Measurements from ENCODE around the gene PACS2. TPM values are rescaled to one million over a fixed set of nuclear protein-coding genes. Genes with fewer than 3 reads are reported as not detected.
"Not testable (repeated sequence)": the region's sequence is repeated elsewhere in the genome, so short reads cannot be mapped to it uniquely, and the experiment has no call there.

Gene PACS2
- total and polyA plus RNA-seq, 3 donors from 2014 or later, result 99.2 to 174 (median 167) TPM

DNA sequence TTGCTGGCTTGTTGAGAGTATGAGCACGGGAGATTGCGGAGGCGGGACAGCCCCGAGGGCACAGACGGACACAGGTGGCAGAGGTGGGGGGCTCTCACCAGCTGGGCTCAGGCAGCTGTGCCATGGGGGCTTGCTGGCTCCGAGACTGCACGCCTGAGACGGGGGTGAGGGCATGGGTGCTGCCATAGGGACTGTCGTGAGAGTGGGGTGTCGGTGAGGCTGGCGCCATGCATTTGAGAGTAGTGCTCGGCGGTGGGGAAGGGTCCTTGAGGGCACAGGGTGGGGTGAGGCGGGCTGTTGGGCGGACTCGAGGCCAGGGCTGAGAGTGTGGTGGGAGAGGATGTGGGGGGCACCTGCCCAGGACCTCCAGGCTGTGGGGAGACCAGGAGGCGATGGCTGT lies 43.1 kb downstream of the PACS2 start:
- intact Hi-C loops (cut with DNase I; ENCODE audit: low total_unique reads), result loop anchor here (10.0 kb wide), 1 partner anchor 263 kb away; no protein-coding TSS in a partner anchor
- Histone ChIP-seq H3K9me3 (no peaks in the 10 kb centered on the region), H3K4me3 (no peak overlapping the region), H3K27me3 (no peaks in the 10 kb centered on the region), H3K27ac (no peak overlapping the region), H3K4me1 (no peaks in the 10 kb centered on the region), H3K36me3 (ENCODE audit: low read depth, missing control alignments) (no peaks in the 10 kb centered on the region)
- WGBS, 2 donors, result 95 to 96% methylated on average over 12 to 17 of the region's 17 CpGs
- DNase-seq, result no peak
- TF ChIP-seq, protein P1, sequence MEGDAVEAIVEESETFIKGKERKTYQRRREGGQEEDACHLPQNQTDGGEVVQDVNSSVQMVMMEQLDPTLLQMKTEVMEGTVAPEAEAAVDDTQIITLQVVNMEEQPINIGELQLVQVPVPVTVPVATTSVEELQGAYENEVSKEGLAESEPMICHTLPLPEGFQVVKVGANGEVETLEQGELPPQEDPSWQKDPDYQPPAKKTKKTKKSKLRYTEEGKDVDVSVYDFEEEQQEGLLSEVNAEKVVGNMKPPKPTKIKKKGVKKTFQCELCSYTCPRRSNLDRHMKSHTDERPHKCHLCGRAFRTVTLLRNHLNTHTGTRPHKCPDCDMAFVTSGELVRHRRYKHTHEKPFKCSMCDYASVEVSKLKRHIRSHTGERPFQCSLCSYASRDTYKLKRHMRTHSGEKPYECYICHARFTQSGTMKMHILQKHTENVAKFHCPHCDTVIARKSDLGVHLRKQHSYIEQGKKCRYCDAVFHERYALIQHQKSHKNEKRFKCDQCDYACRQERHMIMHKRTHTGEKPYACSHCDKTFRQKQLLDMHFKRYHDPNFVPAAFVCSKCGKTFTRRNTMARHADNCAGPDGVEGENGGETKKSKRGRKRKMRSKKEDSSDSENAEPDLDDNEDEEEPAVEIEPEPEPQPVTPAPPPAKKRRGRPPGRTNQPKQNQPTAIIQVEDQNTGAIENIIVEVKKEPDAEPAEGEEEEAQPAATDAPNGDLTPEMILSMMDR (IDR thresholded peaks at IDR 0.05), result no peak
- TF ChIP-seq POLR2A (IDR thresholded peaks at IDR 0.05), result no peak

DNA sequence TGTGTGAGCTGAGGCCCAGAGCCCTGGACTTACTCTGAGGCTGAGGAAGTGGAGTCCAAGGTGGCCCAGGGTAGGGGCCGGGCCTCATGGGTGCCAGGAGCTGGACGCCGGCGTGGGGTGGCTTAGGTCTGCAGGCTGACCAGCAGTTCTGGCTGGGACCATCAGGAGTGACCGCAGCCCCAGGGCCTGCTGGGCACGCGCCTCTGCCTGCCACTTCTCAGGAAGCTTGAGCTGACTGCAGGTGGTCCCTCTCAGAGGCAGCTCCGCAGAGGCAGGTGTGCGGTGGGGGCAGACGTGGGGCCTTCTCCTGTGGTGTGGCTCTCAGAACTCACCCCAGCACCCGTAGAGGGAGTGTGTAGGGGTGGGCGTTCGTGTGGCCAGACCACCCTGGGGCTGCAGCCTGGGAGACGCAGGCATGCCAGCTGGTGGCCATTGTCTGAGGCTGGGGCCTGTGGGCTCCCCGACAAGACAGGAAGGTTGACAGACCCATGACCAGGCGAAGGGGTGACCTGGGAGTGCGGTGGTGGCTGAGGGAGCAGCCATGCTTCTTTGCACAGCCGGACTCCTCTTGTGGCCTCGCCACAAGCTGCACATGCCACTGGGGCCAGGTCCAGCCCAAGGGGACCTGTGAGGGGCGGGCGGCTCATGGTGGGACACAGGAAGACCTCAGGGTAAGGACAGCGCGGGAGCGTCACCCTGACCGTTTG lies 43.7 kb downstream of the PACS2 start:
- 92 to 96% methylated on average over 11 to 24 of the region's 25 CpGs for WGBS, 2 donors
- intact Hi-C loops (cut with DNase I; ENCODE audit: low total_unique reads), result loop anchor here (10.0 kb wide), 1 partner anchor 263 kb away; no protein-coding TSS in a partner anchor

DNA sequence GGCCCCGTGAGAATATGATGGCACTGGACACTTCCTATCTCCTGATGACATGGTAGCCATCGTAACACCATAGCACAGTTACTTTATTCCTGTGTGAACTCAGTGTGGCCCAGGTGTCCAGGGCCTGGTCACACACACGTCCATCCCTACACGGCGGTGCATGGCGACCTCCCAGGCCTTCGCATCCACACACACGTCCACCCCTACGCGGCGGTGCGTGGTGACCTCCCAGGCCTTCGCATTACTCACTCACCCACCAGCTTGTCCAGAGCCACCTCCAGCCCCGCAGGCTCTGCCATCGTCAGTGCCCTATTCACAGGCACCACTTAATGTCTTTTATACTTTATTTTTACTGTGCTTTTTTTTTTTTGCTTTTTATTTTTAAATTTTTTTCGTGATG lies 44.4 kb downstream of the PACS2 start:
- DNase-seq, result no peak
- no peaks in the 10 kb centered on the region for H3K9me3 ChIP-seq
- 93 to 95% methylated on average over 9 to 16 of the region's 16 CpGs for WGBS, 2 donors
- intact Hi-C loops (cut with DNase I; ENCODE audit: low total_unique reads), result loop anchor here (10.0 kb wide), 1 partner anchor 264 kb away; no protein-coding TSS in a partner anchor
- no peak overlapping the region for H3K27ac ChIP-seq
- no peak overlapping the region for H3K4me3 ChIP-seq
- no peaks in the 10 kb centered on the region for H3K27me3 ChIP-seq
- H3K4me1 ChIP-seq, result no peaks in the 10 kb centered on the region
- H3K36me3 ChIP-seq (ENCODE audit: low read depth, missing control alignments), result no peaks in the 10 kb centered on the region
- TF ChIP-seq, protein P1 (IDR thresholded peaks at IDR 0.05), result no peak
- no peak for TF ChIP-seq POLR2A (IDR thresholded peaks at IDR 0.05)

More for the DNA sequence above, 43.7 kb downstream of the PACS2 start:
- DNase-seq, result no peak
- Histone ChIP-seq H3K27me3 (no peaks in the 10 kb centered on the region), H3K27ac (no peak overlapping the region), H3K4me1 (no peaks in the 10 kb centered on the region), H3K9me3 (no peaks in the 10 kb centered on the region), H3K36me3 (ENCODE audit: low read depth, missing control alignments) (no peaks in the 10 kb centered on the region), H3K4me3 (no peak overlapping the region)
- TF ChIP-seq, protein P1 (IDR thresholded peaks at IDR 0.05), result no peak
- no peak for TF ChIP-seq POLR2A (IDR thresholded peaks at IDR 0.05)

DNA sequence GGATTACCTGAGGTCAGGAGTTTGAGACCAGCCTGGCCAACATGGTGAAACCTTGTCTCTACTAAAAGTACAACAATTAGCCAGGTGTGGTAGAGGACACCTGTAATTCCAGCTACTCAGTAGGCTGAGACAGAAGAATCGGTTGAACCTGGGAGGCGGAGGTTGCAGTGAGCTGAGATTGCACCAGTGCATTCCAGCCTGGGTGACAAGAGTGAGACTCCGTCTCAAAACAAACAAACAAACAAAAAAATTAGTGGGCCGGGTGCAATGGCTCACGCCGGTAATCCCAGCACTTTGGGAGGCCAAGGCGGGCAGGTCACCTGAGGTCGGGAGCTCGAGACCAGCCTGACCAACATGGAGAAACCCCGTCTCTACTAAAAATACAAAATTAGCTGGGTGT lies 46.9 kb downstream of the PACS2 start:
- 91 to 95% methylated on average over 10 of the region's 10 CpGs for WGBS, 2 donors
- H3K27me3 ChIP-seq; H3K9me3 ChIP-seq; H3K4me1 ChIP-seq; intact Hi-C loops (cut with DNase I; ENCODE audit: low total_unique reads); H3K27ac ChIP-seq; DNase-seq; H3K4me3 ChIP-seq; H3K36me3 ChIP-seq (ENCODE audit: low read depth, missing control alignments): not testable (repeated sequence)

DNA sequence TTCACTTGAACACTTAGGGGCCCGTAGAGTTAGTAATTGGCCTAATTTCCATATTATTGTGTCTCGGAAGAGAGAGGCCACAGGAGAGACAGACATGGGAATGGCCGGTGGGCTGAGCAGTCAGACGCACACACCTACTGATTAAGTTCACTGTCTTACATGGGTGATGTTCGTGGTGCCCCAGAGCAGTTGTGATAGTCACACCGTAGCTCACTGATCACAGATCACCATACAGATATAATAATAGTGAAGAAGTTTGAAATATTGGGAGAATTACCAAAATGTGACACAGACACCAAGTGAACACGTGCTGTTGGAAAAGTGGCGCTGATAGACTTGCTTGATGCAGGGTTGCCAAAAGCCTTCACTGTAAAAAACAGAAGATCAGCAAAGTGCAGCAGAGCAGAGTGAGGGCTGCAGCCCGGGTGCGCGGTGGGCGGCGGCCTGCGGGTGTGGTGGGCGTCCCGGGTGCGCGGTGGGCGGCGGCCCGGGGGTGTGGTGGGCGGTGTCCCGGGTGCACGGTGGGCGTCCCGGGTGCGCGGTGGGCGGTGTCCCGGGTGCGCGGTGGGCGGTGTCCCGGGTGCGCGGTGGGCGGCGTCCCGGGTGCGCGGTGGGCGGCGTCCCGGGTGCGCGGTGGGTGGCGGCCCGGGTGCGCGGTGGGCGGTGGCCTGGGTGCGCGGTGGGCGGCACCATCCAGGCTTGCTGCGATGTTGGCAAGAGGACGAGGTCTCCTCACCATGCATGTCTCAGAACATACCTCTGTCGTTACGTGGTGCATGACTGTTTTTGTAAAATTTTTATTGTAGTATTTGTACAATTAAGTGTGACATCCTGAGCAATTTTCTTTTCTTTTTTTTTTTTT lies 49.5 kb downstream of the PACS2 start:
- H3K27me3 ChIP-seq, result no peaks in the 10 kb centered on the region
- no peaks in the 10 kb centered on the region for H3K4me1 ChIP-seq
- WGBS, 2 donors, result 23 to 24% methylated on average over 22 to 52 of the region's 58 CpGs
- TF ChIP-seq, protein P1 (IDR thresholded peaks at IDR 0.05), result no peak
- no peak for TF ChIP-seq POLR2A (IDR thresholded peaks at IDR 0.05)
- H3K36me3 ChIP-seq (ENCODE audit: low read depth, missing control alignments), result no peaks in the 10 kb centered on the region
- H3K9me3 ChIP-seq, result no peaks in the 10 kb centered on the region
- H3K4me3 ChIP-seq, result no peak overlapping the region
- no peak for DNase-seq
- H3K27ac ChIP-seq, result no peak overlapping the region
- intact Hi-C loops (cut with DNase I; ENCODE audit: low total_unique reads), result no loop called here

Measured in testis (tissue), 3 donors.